Neuronal stem cell (in vitro differentiated cells): ENCODE measurements around the gene STAT6.
A peak's percentile ranks its signal among the peaks of the same experiment; 100 is the strongest.

Experiments used
- DNase-seq: peaks from one replicate; pipeline ENCODE4 v3.0.0-alpha.2; 2013; ENCODE audit warnings: low spot score
- H2AFZ ChIP-seq: one replicate; pipeline ENCODE4 v1.6.1; 2013; ENCODE audit warnings: mild to moderate bottlenecking, low read length, inconsistent platforms
- H2AK5ac ChIP-seq: 2 replicates; pipeline ENCODE4 v1.6.1; 2013; ENCODE audit warnings: low read depth, mild to moderate bottlenecking, inconsistent platforms, low read length, moderate library complexity, mixed read lengths
- H2BK120ac ChIP-seq: 2 replicates; pipeline ENCODE4 v1.6.1; 2013; ENCODE audit warnings: low read depth, mild to moderate bottlenecking, inconsistent platforms, low read length, moderate library complexity, mixed read lengths
- H2BK12ac ChIP-seq: one replicate; pipeline ENCODE4 v1.6.1; 2013; ENCODE audit warnings: low read length, inconsistent platforms
- H2BK15ac ChIP-seq: 2 replicates; pipeline ENCODE4 v1.6.1; 2013; ENCODE audit warnings: mild to moderate bottlenecking, low read length, inconsistent platforms, mixed read lengths
- H2BK5ac ChIP-seq: one replicate; pipeline ENCODE4 v1.6.1; 2013; ENCODE audit warnings: inconsistent platforms, mild to moderate bottlenecking, low read length, moderate library complexity
- H3K14ac ChIP-seq: one replicate; pipeline ENCODE4 v1.6.1; 2013; ENCODE audit warnings: low read length, inconsistent platforms
- H3K18ac ChIP-seq: 2 replicates; pipeline ENCODE4 v1.6.1; 2013; ENCODE audit warnings: low read length, inconsistent platforms
- H3K23ac ChIP-seq: 2 replicates; pipeline ENCODE4 v1.6.1; 2013; ENCODE audit warnings: low read depth, mild to moderate bottlenecking, mixed read lengths, low read length, inconsistent platforms; ENCODE audit not compliant: poor library complexity
- H3K27ac ChIP-seq: replicated peaks from 3 replicates; pipeline ENCODE4 v1.5.1; 2013; ENCODE audit warnings: low read length, inconsistent platforms
- H3K27me3 ChIP-seq, 3 experiments: 2 replicates each; pipeline ENCODE4 v1.6.1; 2013; ENCODE audit warnings: low read length in 3 of 3, mild to moderate bottlenecking in 2 of 3, inconsistent platforms in 1 of 3, low read depth in 1 of 3, mixed read lengths in 1 of 3, moderate library complexity in 1 of 3; ENCODE audit not compliant: control insufficient read depth in 3 of 3, insufficient read depth in 3 of 3
- H3K36me3 ChIP-seq, 2 donors: replicated peaks in 1 of 2; 2 replicates each; pipeline ENCODE4 v1.6.1; 2013; ENCODE audit warnings: low read length in 2 of 2; ENCODE audit not compliant: control insufficient read depth in 2 of 2, insufficient read depth in 2 of 2
- H3K4ac ChIP-seq: 2 replicates; pipeline ENCODE4 v1.6.1; 2013; ENCODE audit warnings: inconsistent platforms, mild to moderate bottlenecking, low read length, moderate library complexity
- H3K4me1 ChIP-seq, 2 donors: 1 replicate in 1 of 2; 2 replicates in 1 of 2; pipeline ENCODE4 v1.6.1; 2013; ENCODE audit warnings: low read length in 2 of 2, low read depth in 1 of 2; ENCODE audit not compliant: control insufficient read depth in 2 of 2, insufficient read depth in 1 of 2
- H3K4me2 ChIP-seq: one replicate; pipeline ENCODE4 v1.6.1; 2013; ENCODE audit warnings: mild to moderate bottlenecking, low read length, inconsistent platforms; ENCODE audit not compliant: insufficient read depth, poor library complexity, severe bottlenecking
- H3K4me3 ChIP-seq, 2 donors: 2 replicates each; pipeline ENCODE4 v1.5.1; 2013; ENCODE audit warnings: low read length in 2 of 2, mild to moderate bottlenecking in 2 of 2, inconsistent platforms in 1 of 2, moderate library complexity in 1 of 2
- H3K79me1 ChIP-seq: one replicate; pipeline ENCODE4 v1.6.1; 2013; ENCODE audit warnings: low read depth, mild to moderate bottlenecking, inconsistent platforms, low read length, moderate library complexity
- H3K9ac ChIP-seq: one replicate; pipeline ENCODE4 v1.6.1; 2013; ENCODE audit warnings: mild to moderate bottlenecking, low read depth, low read length, inconsistent platforms; ENCODE audit not compliant: poor library complexity
- H3K9me3 ChIP-seq, 2 donors: replicated peaks in 1 of 2; 2 replicates each; pipeline versions ENCODE3 to v1.6.1; 2013; ENCODE audit warnings: low read length in 2 of 2, mild to moderate bottlenecking in 2 of 2, inconsistent platforms in 1 of 2, low read depth in 1 of 2, mixed read lengths in 1 of 2, moderate library complexity in 1 of 2; ENCODE audit not compliant: control insufficient read depth in 2 of 2, insufficient read depth in 1 of 2
- H4K8ac ChIP-seq: one replicate; pipeline ENCODE4 v1.6.1; 2013; ENCODE audit warnings: low read depth, mild to moderate bottlenecking, inconsistent platforms, low read length, moderate library complexity
- H4K91ac ChIP-seq: one replicate; pipeline ENCODE4 v1.6.1; 2013; ENCODE audit warnings: low read length, low read depth, mild to moderate bottlenecking, inconsistent platforms; ENCODE audit not compliant: poor library complexity
- WGBS, 2 donors: extraction: QIAGEN DNeasy Blood & Tissue Kit; methylation state at CpG; one replicate each; pipeline ENCODE4 v1.1.7; 2013; ENCODE audit warnings: missing lambda C conversion rate in 2 of 2, mixed read lengths in 1 of 2; ENCODE audit not compliant: insufficient read length in 2 of 2, insufficient replicate concordance in 1 of 2; ENCODE audit errors: extremely low coverage in 2 of 2; 5-methylcytosine and 5-hydroxymethylcytosine counted together

The STAT6 gene

GRCh38 chr12:57072661-57073060 is 38.5 kb downstream of the STAT6 start:
- Histone ChIP-seq H4K8ac (no peak overlapping the region), H2BK5ac (no peak overlapping the region), H3K4me1 (peaks cover 0 to 1% of the 10 kb centered on the region in 2 donors), H3K4ac (no peak overlapping the region), H3K9me3 (no peaks in the 10 kb centered on the region), H2BK120ac (no peak overlapping the region), H2AK5ac (no peak overlapping the region), H3K14ac (no peak overlapping the region), H2BK15ac (no peak overlapping the region), H3K23ac (no peak overlapping the region), H3K4me2 (no peak overlapping the region), H2BK12ac (no peak overlapping the region), H4K91ac (no peak overlapping the region), H3K18ac (no peak overlapping the region), H3K27me3 (no peaks in the 10 kb centered on the region), H3K27ac (peak overlapping the region; percentile 39), H3K4me3 (no peak overlapping the region), H2AFZ (no peak overlapping the region), H3K9ac (no peak overlapping the region), H3K79me1 (peaks cover under 1% of the 10 kb centered on the region), H3K36me3 (peaks cover 19 to 82% of the 10 kb centered on the region in 2 donors)
- no CpG with 5 or more reads among the region's 2 CpGs for WGBS, 2 donors
- DNase-seq, result no peak

GRCh38 chr12:57069523-57069922 is 41.6 kb downstream of the STAT6 start:
- no peak overlapping the region for H3K9ac ChIP-seq
- H3K27ac ChIP-seq, result peak overlapping the region; percentile 51
- H3K9me3 ChIP-seq, result no peaks in the 10 kb centered on the region
- no peak overlapping the region for H2AK5ac ChIP-seq
- H3K18ac ChIP-seq, result no peak overlapping the region
- peak; percentile 72 for DNase-seq
- no peak overlapping the region for H4K91ac ChIP-seq
- peaks cover 2% of the 10 kb centered on the region for H3K79me1 ChIP-seq
- no peak overlapping the region for H3K4me2 ChIP-seq
- H3K23ac ChIP-seq, result no peak overlapping the region
- no peak overlapping the region for H3K14ac ChIP-seq
- no peak overlapping the region for H2BK15ac ChIP-seq
- peaks cover 0 to 1% of the 10 kb centered on the region in 2 donors for H3K4me1 ChIP-seq
- H2BK120ac ChIP-seq, result no peak overlapping the region
- no CpG with 5 or more reads among the region's 3 CpGs for WGBS, 2 donors
- H3K4ac ChIP-seq, result no peak overlapping the region
- H3K4me3 ChIP-seq, result no peak overlapping the region
- peaks cover 24 to 96% of the 10 kb centered on the region in 2 donors for H3K36me3 ChIP-seq
- H2BK12ac ChIP-seq, result no peak overlapping the region
- H2BK5ac ChIP-seq, result no peak overlapping the region
- H3K27me3 ChIP-seq, result no peaks in the 10 kb centered on the region
- H4K8ac ChIP-seq, result no peak overlapping the region
- peak overlapping the region; percentile 31 for H2AFZ ChIP-seq

- Histone ChIP-seq H2BK12ac (no peak overlapping the region), H3K27me3 (no peaks in the 10 kb centered on the region), H4K91ac (no peak overlapping the region), H3K4ac (no peak overlapping the region), H3K9me3 (no peaks in the 10 kb centered on the region), H3K9ac (no peak overlapping the region), H2BK15ac (no peak overlapping the region), H3K27ac (no peak overlapping the region), H3K18ac (no peak overlapping the region), H3K79me1 (peaks cover 2% of the 10 kb centered on the region), H2AK5ac (no peak overlapping the region), H3K23ac (no peak overlapping the region), H2AFZ (no peak overlapping the region), H3K4me1 (peaks cover 0 to 1% of the 10 kb centered on the region in 2 donors), H2BK120ac (no peak overlapping the region), H3K14ac (no peak overlapping the region), H3K36me3 (peaks cover 29 to 94% of the 10 kb centered on the region in 2 donors), H3K4me2 (no peak overlapping the region), H3K4me3 (no peak overlapping the region), H2BK5ac (no peak overlapping the region), H4K8ac (no peak overlapping the region)
- no peak for DNase-seq
- WGBS, 2 donors, result no CpG with 5 or more reads among the region's 2 CpGs
Observed at GRCh38 chr12:57066245-57066644, 44.9 kb downstream of the STAT6 start.

- WGBS, 2 donors, result no CpG with 5 or more reads among the region's 5 CpGs
- H4K91ac ChIP-seq, result no peak overlapping the region
- H2BK12ac ChIP-seq, result no peak overlapping the region
- no peak overlapping the region for H2BK5ac ChIP-seq
- no peak overlapping the region for H4K8ac ChIP-seq
- H2AFZ ChIP-seq, result no peak overlapping the region
- H3K4me2 ChIP-seq, result no peak overlapping the region
- H3K23ac ChIP-seq, result no peak overlapping the region
- no peak overlapping the region for H3K18ac ChIP-seq
- peaks cover 2% of the 10 kb centered on the region for H3K79me1 ChIP-seq
- no peak overlapping the region for H2BK120ac ChIP-seq
- H3K9ac ChIP-seq, result no peak overlapping the region
- H2BK15ac ChIP-seq, result no peak overlapping the region
- no peak overlapping the region for H3K27ac ChIP-seq
- no peak overlapping the region for H3K14ac ChIP-seq
- no peak overlapping the region for H3K4ac ChIP-seq
- no peaks in the 10 kb centered on the region for H3K4me1 ChIP-seq
- H2AK5ac ChIP-seq, result no peak overlapping the region
- H3K27me3 ChIP-seq, result no peaks in the 10 kb centered on the region
- H3K9me3 ChIP-seq, result no peaks in the 10 kb centered on the region
- no peak overlapping the region for H3K4me3 ChIP-seq
- no peak for DNase-seq
- H3K36me3 ChIP-seq, result peaks cover 32 to 95% of the 10 kb centered on the region in 2 donors
Observed at GRCh38 chr12:57063991-57064685, 47.0 kb downstream of the STAT6 start.
